Upper lobe of left lung (tissue), 6 donors: ENCODE data around the gene TSPO. TPM values are rescaled to one million over a fixed set of nuclear protein-coding genes. Genes with fewer than 3 reads are reported as not detected.

Experiments used
- ATAC-seq, 2 donors: fragments of 200-7000 bp; cut with Tn5 transposase; one replicate each; pipeline ENCODE4 v1.9.1; 2022; ENCODE audit warnings: mild to moderate bottlenecking in 2 of 2, moderate library complexity in 2 of 2; ENCODE audit not compliant: low FRiP score in 2 of 2
- DNase-seq, 2 donors: peaks; one replicate each; pipeline ENCODE4 v3.0.0-alpha.2; 2019 to 2020
- H3K27ac ChIP-seq, 4 donors: fragments of 200-600 bp; sonication (generic); one replicate each; pipeline ENCODE4 v1.5.1; 2016 to 2019
- H3K27me3 ChIP-seq, 4 donors: fragments of 200-600 bp; sonication (generic); one replicate each; pipeline ENCODE4 v1.5.1; 2017 to 2019
- H3K36me3 ChIP-seq, 4 donors: fragments of 200-600 bp; sonication (generic); one replicate each; pipeline ENCODE4 v1.5.1; 2016 to 2019
- H3K4me1 ChIP-seq, 4 donors: fragments of 200-600 bp; sonication (generic); one replicate each; pipeline ENCODE4 v1.5.1; 2018 to 2019
- H3K4me3 ChIP-seq, 4 donors: fragments of 200-600 bp; sonication (generic); one replicate each; pipeline ENCODE4 v1.5.1; 2017 to 2019; ENCODE audit warnings: mild to moderate bottlenecking in 2 of 4, moderate library complexity in 1 of 4
- H3K9me3 ChIP-seq, 4 donors: fragments of 200-600 bp; sonication (generic); one replicate each; pipeline ENCODE4 v1.5.1; 2018 to 2019
- CTCF ChIP-seq, 6 experiments: fragments of 450-650 bp in 4 of 6; fragments of 200-600 bp in 2 of 6; sonication (generic) in 2 of 6; IDR thresholded peaks; one replicate each; pipeline ENCODE4 v1.5.1; 2016 to 2019; ENCODE audit warnings: antibody characterized with exemption in 6 of 6
- EP300 ChIP-seq, 4 donors: sonication (generic); formaldehyde crosslinking; IDR thresholded peaks; one replicate each; pipeline ENCODE4 v1.5.1; 2017; ENCODE audit warnings: antibody characterized with exemption in 4 of 4, control low read depth in 2 of 4
- POLR2A ChIP-seq, 4 donors: fragments of 450-650 bp; IDR thresholded peaks; one replicate each; pipeline ENCODE4 v1.5.1; 2016 to 2017; ENCODE audit warnings: antibody characterized with exemption in 4 of 4, mild to moderate bottlenecking in 2 of 4
- POLR2AphosphoS5 ChIP-seq, 2 donors: sonication (generic); formaldehyde crosslinking; IDR thresholded peaks; one replicate each; pipeline ENCODE4 v1.5.1; 2017; ENCODE audit warnings: antibody characterized with exemption in 2 of 2
- WGBS, 2 donors: methylation state at CpG; one replicate each; pipeline ENCODE4 v1.1.5; 2017 to 2018; 5-methylcytosine and 5-hydroxymethylcytosine counted together
- total RNA-seq, 6 donors: library from RNA; depleted of rRNA in 4 of 6; stranded (reverse); fragments of >200 nt in 4 of 6; gene quantifications; one replicate each; pipeline versions ENCODE4 v1.1.0 to v1.2.1, GENCODE V29; 2016 to 2021
- donor health status: DM: no; HTN: no; CAD: no; lungs with moderate emphysema.
- donor health status: DM: no; HTN: yes; CAD: no; lungs with severe emphysema.

TSPO gene
- total RNA-seq, 6 donors from 2014 or later: 127 to 426 (median 315) TPM

- Histone ChIP-seq H3K9me3 (no peaks in the 10 kb centered on the region), H3K36me3 (peaks cover 0 to 17% (median 2%) of the 10 kb centered on the region in 4 donors), H3K4me3 (no peak overlapping the region), H3K27ac (no peak overlapping the region), H3K27me3 (no peaks in the 10 kb centered on the region), H3K4me1 (peaks cover 5 to 38% (median 15%) of the 10 kb centered on the region in 4 donors)
- ATAC-seq (no peak), DNase-seq (no peak)
- 60 to 82% methylated on average over 1 to 7 of the region's 17 CpGs for WGBS, 2 donors
- TF ChIP-seq POLR2AphosphoS5 (IDR thresholded peaks at IDR 0.05) (no peak), CTCF (IDR thresholded peaks at IDR 0.05) (no peak)
Observed at GRCh38 chr22:43127166-43127908, 24.0 kb upstream of the TSPO start.

GRCh38 chr22:43128116-43128515 is 23.2 kb upstream of the TSPO start:
- ATAC-seq (no peak), DNase-seq (peak in 1 of 2 donors; percentile 76)
- Histone ChIP-seq H3K36me3 (peaks cover 0 to 25% (median 10%) of the 10 kb centered on the region in 4 donors), H3K4me3 (no peak overlapping the region), H3K9me3 (no peaks in the 10 kb centered on the region), H3K27me3 (no peaks in the 10 kb centered on the region), H3K4me1 (peaks cover 5 to 38% (median 15%) of the 10 kb centered on the region in 4 donors), H3K27ac (peak overlapping the region in 1 of 4 donors; percentile 21)
- TF ChIP-seq EP300 (IDR thresholded peaks at IDR 0.05) (no peak), POLR2A (IDR thresholded peaks at IDR 0.05) (no peak), CTCF (IDR thresholded peaks at IDR 0.05) (no peak), POLR2AphosphoS5 (IDR thresholded peaks at IDR 0.05) (no peak)
- 45 to 56% methylated on average over 10 to 12 of the region's 13 CpGs for WGBS, 2 donors

GRCh38 chr22:43128928-43129424 is 22.4 kb upstream of the TSPO start:
- ATAC-seq: no peak

GRCh38 chr22:43129426-43130425 is 21.6 kb upstream of the TSPO start:
- H3K36me3 ChIP-seq: peaks cover 2 to 40% (median 18%) of the 10 kb centered on the region in 4 donors

More at GRCh38 chr22:43128928-43129424, 22.4 kb upstream of the TSPO start:
- 53 to 55% methylated on average over 19 to 20 of the region's 20 CpGs for WGBS, 2 donors
- peak in 1 of 2 donors; percentile 84 for DNase-seq
- Histone ChIP-seq H3K4me1 (peaks cover 5 to 37% (median 15%) of the 10 kb centered on the region in 4 donors), H3K36me3 (peaks cover 0 to 32% (median 15%) of the 10 kb centered on the region in 4 donors), H3K27me3 (no peaks in the 10 kb centered on the region), H3K4me3 (no peak overlapping the region), H3K27ac (no peak overlapping the region), H3K9me3 (no peaks in the 10 kb centered on the region)
- TF ChIP-seq EP300 (IDR thresholded peaks at IDR 0.05): no peak

More at GRCh38 chr22:43129426-43130425, 21.6 kb upstream of the TSPO start:
- H3K4me1 ChIP-seq: peaks cover 5 to 30% (median 12%) of the 10 kb centered on the region in 4 donors
- ATAC-seq (no peak), DNase-seq (no peak)
- H3K27me3 ChIP-seq: no peaks in the 10 kb centered on the region
- H3K27ac ChIP-seq: no peak overlapping the region
- H3K4me3 ChIP-seq: no peak overlapping the region
- 65 to 67% methylated on average over 9 to 16 of the region's 16 CpGs for WGBS, 2 donors
- no peaks in the 10 kb centered on the region for H3K9me3 ChIP-seq
- TF ChIP-seq POLR2AphosphoS5 (IDR thresholded peaks at IDR 0.05) (no peak), EP300 (IDR thresholded peaks at IDR 0.05) (no peak), POLR2A (IDR thresholded peaks at IDR 0.05) (no peak), CTCF (IDR thresholded peaks at IDR 0.05) (no peak)
